ENCODE data around the gene FLNB. TPM values are rescaled to one million over a fixed set of nuclear protein-coding genes. Genes with fewer than 3 reads are reported as not detected.

The FLNB gene
- total and polyA plus RNA-seq, 2 of the 13 experiments (the other 11 are each of a cell fraction or from before 2014, with no cell fraction given) = 106 to 130 TPM

- TF ChIP-seq HNRNPUL1 (IDR thresholded peaks at IDR 0.05; ENCODE audit: low read depth, low read length) (no peak), PTBP1 (IDR thresholded peaks at IDR 0.05; ENCODE audit: low read depth, low read length, poor library complexity, severe bottlenecking) (no peak), MIER3 (CRISPR knock-in tag; IDR thresholded peaks at IDR 0.05; ENCODE audit: borderline replicate concordance) (0 out of 2 replicates have a peak, but pooled peaks have one; percentile 37), ZBTB10 (CRISPR knock-in tag; IDR thresholded peaks at IDR 0.05; ENCODE audit: borderline replicate concordance) (no peak), TRIM24 (CRISPR knock-in tag; IDR thresholded peaks at IDR 0.05) (no peak), PAXIP1 (CRISPR knock-in tag; conservative IDR thresholded peaks at IDR 0.05) (peak; percentile 40; the same call in 1 of the 2 replicates), ZNF768 (CRISPR knock-in tag; IDR thresholded peaks at IDR 0.05) (0 out of 2 replicates have a peak, but pooled peaks have one; percentile 41), RFX5 (IDR thresholded peaks at IDR 0.05; ENCODE audit: low read depth, low read length) (no peak), SPEN (CRISPR knock-in tag; IDR thresholded peaks at IDR 0.05; ENCODE audit: low read depth) (no peak), NPAS2 (CRISPR knock-in tag; IDR thresholded peaks at IDR 0.05; ENCODE audit: borderline replicate concordance) (no peak), UBTF (CRISPR knock-in tag; IDR thresholded peaks at IDR 0.05) (peak; percentile 42; the same call in 1 of the 2 replicates), TIGD3 (CRISPR knock-in tag; IDR thresholded peaks at IDR 0.05; ENCODE audit: borderline replicate concordance) (no peak), ZFP62 (CRISPR knock-in tag; IDR thresholded peaks at IDR 0.05) (no peak), RFXANK (CRISPR knock-in tag; IDR thresholded peaks at IDR 0.05) (no peak), TAF15 (IDR thresholded peaks at IDR 0.05; ENCODE audit: low read depth, low read length, poor library complexity, severe bottlenecking) (no peak), TBP (CRISPR knock-in tag; IDR thresholded peaks at IDR 0.05) (no peak), MEIS1 (CRISPR knock-in tag; IDR thresholded peaks at IDR 0.05; ENCODE audit: borderline replicate concordance) (0 out of 2 replicates have a peak, but pooled peaks have one; percentile 58), HMGA1 (CRISPR knock-in tag; conservative IDR thresholded peaks at IDR 0.05) (no peak), ZNF660 (CRISPR knock-in tag; IDR thresholded peaks at IDR 0.05; ENCODE audit: borderline replicate concordance, low read depth) (no peak), ARNT (IDR thresholded peaks at IDR 0.05) (no peak)
These were observed 57.5 kb downstream of the FLNB start (continued) for GRCh38 chr3:58065700-58066167.
